HG03439 (cell line): ENCODE data around the gene GPR107.

Source experiments
- ATAC-seq: cut with Tn5 transposase; IDR thresholded peaks from one replicate; pipeline ENCODE4 v1.9.1; 2021; ENCODE audit warnings: mild to moderate bottlenecking, moderate library complexity; ENCODE audit not compliant: unreplicated experiment

The GPR107 gene

GRCh38 chr9:130128733-130129431 is 75.2 kb downstream of the GPR107 start:
- ATAC-seq = peak; percentile 57

GRCh38 chr9:130129432-130130061 is 75.8 kb downstream of the GPR107 start:
- ATAC-seq = peak; percentile 14

GRCh38 chr9:130132746-130133145 is 79.0 kb downstream of the GPR107 start:
- ATAC-seq = no peak

GRCh38 chr9:130137081-130137640 is 83.5 kb downstream of the GPR107 start:
- ATAC-seq = no peak

- ATAC-seq = no peak
These were observed 84.0 kb downstream of the GPR107 start for GRCh38 chr9:130137641-130138081.

- ATAC-seq = no peak
These were observed 84.5 kb downstream of the GPR107 start for GRCh38 chr9:130138171-130138653.

- ATAC-seq = no peak
These were observed 85.1 kb downstream of the GPR107 start for GRCh38 chr9:130138791-130139190.

- no peak for ATAC-seq
These were observed 85.5 kb downstream of the GPR107 start for GRCh38 chr9:130139251-130139650.

- ATAC-seq = no peak
These were observed 87.0 kb downstream of the GPR107 start for GRCh38 chr9:130140706-130141105.

GRCh38 chr9:130142056-130142455 is 88.3 kb downstream of the GPR107 start:
- ATAC-seq = no peak

- ATAC-seq = no peak
These were observed 88.9 kb downstream of the GPR107 start for GRCh38 chr9:130142641-130143040.

- no peak for ATAC-seq
These were observed 89.7 kb downstream of the GPR107 start for GRCh38 chr9:130143279-130143893.

- ATAC-seq = no peak
These were observed 90.3 kb downstream of the GPR107 start for GRCh38 chr9:130143958-130144366.

GRCh38 chr9:130144703-130145102 is 91.0 kb downstream of the GPR107 start:
- no peak for ATAC-seq

- ATAC-seq = no peak
These were observed 92.0 kb downstream of the GPR107 start for GRCh38 chr9:130145658-130146057.

- ATAC-seq = no peak
These were observed 93.5 kb downstream of the GPR107 start for GRCh38 chr9:130147198-130147597.

- ATAC-seq = no peak
These were observed 94.2 kb downstream of the GPR107 start for GRCh38 chr9:130147910-130148309.

- ATAC-seq = no peak
These were observed 95.3 kb downstream of the GPR107 start for GRCh38 chr9:130149031-130149430.

GRCh38 chr9:130149654-130150286 is 96.1 kb downstream of the GPR107 start:
- ATAC-seq = no peak

GRCh38 chr9:130150779-130151382 is 97.2 kb downstream of the GPR107 start:
- no peak for ATAC-seq

- no peak for ATAC-seq
These were observed 101.1 kb downstream of the GPR107 start for GRCh38 chr9:130154816-130155215.
